SHP77 (cell line): ENCODE results near the gene RNF212B.
A peak's percentile ranks its signal among the peaks of the same experiment; 100 is the strongest.
"Not testable (repeated sequence)": the region's sequence is repeated elsewhere in the genome, so short reads cannot be mapped to it uniquely, and the experiment has no call there.

Source experiments
- DNase-seq, 2 experiments: peaks; one replicate each; lab custom pipeline; 2025; lab: John Stamatoyannopoulos, UW

The RNF212B gene

GRCh38 chr14:23237772-23238594 lies at the start of gene RNF212B:
TSS of gene RNF212B (plus strand) at chr14:23237936. CDS start at chr14:23240346, 2,410 bp downstream.
- DNase-seq: peak; percentile 91 to 94

GRCh38 chr14:23193432-23193831 lies 44.3 kb upstream of the RNF212B start:
- DNase-seq: no peak

GRCh38 chr14:23195552-23196101 lies 42.1 kb upstream of the RNF212B start:
- no peak for DNase-seq

- not testable (repeated sequence) for DNase-seq
Measured at GRCh38 chr14:23196487-23196886, 41.2 kb upstream of the RNF212B start.

DNA sequence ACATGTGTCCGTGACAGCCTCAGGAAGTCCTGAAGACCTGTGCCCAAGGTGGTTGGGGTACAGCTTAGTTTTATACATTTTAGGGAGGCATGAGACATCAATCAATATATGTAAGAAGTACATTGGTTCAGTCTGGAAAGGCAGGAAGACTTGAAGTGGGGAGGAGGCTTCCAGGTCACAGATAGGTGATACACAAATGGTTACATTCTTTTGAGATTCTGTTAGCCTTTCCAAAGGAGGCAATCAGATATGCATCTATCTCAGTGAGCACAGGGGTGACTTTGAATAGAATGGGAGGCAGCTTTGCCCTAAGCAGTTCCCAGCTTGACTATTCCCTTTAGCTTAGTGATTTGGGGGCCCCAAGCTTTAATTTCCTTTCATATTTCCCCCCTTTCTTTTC lies 38.6 kb upstream of the RNF212B start:
- DNase-seq: not testable (repeated sequence)

DNA sequence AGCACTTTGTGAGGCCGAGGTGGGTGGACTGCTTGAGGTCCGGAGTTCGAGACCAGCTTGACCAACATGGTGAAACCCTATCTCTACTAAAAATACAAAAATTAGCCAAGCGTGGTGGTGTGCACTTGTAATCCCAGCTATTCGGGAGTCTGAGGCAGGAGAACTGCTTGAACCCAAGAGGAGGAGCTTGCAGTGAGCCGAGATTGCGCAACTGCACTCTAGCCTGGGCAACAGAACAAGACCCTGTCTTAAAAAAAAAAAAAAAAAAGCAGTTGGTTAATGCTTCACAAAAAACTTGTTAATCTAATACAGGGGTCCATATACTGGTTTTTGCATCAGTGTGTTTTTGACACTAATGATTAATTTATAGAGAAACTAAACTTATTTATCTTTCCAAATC lies 35.7 kb upstream of the RNF212B start:
- DNase-seq: no peak

- no peak for DNase-seq
Measured at GRCh38 chr14:23206422-23207145, 31.2 kb upstream of the RNF212B start.

DNA sequence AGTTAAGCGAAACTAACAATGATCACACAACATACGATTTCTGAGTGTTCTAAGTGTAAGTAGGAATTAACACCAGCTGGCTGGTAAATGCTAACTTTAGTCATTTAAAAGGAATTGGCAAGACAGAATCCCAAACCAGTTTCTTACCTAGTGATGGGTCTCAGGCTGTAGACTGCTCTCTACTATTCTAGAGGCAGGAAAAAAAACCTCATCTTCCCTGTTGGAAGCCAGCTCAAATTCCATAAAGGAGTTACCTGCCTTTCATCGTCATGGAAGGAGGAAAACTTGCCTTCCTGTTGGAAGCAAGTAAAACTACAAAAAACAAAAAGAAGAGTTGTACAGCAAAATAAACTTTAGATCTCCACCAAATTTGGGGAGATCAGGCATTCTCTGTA lies 30.6 kb upstream of the RNF212B start:
- DNase-seq: no peak

DNA sequence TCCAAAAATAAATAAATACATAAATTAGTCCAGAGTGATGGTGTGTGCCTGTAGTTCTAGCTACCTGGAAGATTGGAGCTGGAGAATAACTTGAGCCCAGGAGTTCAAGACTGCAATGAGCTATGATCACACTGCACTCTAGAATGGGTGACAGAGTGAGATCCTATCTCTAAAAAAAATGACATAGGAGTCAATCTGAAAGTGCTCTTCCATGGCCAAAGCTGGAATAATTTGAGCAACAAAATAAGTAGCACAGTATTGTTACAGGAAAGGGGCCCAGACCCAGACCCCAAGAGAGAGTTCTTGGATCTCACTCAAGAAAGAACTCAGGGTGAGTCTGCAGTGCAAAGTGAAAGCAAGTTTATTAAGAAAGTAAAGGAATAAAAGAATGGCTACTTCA lies 29.4 kb upstream of the RNF212B start:
- DNase-seq: no peak

- DNase-seq: no peak
Measured at GRCh38 chr14:23209651-23210423, 27.9 kb upstream of the RNF212B start.

DNA sequence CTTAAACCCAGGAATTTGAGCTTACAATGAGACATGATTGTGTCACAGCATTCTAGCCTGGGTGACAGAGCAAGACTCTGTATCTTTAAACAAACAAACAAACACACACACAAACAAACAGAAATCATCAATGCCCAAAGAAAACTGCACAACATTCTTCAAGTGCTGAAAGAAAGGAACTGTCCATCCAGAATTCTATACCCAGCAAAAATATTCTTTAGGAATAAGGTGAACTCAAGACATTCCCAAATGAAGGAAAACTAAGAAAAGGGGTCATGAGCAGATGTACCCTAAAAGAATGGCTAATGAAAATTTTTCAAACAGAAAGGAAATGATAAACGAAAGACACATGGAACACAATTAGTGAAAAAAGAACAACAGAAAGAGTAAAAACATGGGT lies 22.3 kb upstream of the RNF212B start:
- no peak for DNase-seq

DNA sequence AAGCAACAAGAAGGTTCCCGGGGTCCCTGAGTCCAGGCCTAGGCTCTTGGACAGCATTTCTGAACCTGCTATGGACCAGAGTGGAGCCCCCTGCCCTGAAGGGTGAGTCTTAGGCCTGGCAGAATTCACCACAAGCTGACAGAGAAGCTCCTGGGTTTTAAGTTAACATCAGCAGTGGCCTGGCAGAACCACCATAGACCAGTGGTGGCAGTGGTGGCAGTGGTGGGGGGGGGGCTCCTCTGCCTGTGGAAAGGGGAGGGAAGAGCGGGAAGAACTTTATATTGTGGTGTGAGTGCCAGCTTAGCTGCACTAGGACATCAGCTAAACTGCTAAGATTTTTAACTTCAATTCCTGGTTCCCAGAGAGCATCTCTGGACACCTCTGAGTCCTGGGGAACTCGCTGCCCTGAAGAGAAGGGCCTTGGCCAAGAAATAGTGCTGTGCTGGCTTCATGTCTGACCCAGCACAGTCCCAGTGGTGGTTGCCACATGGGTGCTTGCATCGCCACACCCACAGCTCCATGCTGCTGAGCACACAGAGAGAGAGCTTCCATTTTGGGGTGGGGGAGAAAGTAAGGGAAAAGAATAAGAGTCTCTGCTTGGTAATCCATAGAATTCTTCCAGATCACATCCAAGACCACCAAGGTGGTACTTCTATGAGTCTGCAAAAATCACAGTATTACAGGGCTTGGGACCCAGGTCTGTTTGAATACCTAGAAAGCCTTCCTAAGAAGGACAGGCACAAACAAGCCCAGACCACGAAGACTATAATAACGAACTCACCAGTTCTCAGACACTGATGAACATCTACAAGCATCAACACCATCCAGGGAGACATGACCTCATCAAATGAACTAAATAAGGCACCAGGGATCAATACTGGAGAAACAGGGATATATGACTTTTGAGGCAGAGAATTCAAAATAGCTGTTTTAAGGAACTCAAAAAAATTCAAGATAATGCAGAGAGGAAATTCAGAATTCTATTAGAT lies 20.4 kb upstream of the RNF212B start:
- no peak for DNase-seq

GRCh38 chr14:23219075-23219474 lies 18.7 kb upstream of the RNF212B start:
- no peak for DNase-seq

DNA sequence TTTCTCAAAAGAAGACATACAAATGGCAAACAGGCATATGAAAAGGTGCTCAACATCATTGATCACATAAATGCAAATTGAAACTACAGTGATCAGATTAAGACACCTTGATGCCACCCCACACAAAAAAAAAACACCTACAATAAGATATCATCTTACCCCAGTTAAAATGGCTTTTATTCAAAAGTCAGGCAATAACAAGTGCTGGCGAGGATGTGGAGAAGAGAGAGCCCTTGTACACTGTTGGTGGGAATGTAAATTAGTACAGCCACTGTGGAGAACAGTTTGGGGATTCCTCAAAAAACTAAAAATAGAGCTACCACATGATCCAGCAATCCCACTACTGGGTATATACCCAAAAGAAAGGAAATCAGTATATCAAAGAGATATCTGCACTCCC lies 12.8 kb upstream of the RNF212B start:
- not testable (repeated sequence) for DNase-seq

DNA sequence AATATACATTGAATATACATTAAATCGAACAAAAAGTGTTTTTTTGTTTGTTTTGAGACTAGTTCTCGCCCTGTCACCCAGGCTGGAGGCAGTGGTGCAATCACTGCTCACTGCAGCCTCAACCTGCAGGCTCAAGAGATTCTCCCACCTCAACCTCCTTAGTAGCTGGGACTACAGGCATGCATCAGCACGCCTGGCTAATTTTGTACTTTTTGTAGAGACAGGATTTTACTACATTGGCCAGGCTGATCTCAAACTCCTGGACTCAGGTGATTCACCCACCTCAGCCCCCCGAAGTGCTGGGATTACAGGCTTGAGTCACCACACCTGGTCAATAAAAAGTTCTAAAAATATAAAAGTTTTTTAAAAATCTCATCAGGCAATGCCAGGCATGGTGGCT lies 10.2 kb upstream of the RNF212B start:
- no peak for DNase-seq

DNA sequence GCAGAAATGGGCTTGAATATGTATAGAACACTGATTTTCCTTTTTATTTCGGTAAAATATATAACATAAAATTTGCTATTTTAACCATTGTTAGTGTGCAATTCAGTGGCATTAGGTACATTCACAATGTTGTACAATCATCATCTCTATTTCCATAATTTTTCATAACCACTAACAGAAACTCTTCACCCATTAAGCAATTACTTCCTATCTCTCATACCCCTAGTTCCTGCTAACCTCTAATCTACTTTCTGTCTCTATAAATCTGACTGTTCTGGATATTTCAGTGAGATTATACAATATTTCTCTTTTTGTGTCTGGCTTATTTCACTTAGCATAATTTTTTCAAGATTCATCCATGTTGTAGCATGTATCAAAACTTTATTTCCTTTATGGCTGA lies 8.9 kb upstream of the RNF212B start:
- no peak for DNase-seq

DNA sequence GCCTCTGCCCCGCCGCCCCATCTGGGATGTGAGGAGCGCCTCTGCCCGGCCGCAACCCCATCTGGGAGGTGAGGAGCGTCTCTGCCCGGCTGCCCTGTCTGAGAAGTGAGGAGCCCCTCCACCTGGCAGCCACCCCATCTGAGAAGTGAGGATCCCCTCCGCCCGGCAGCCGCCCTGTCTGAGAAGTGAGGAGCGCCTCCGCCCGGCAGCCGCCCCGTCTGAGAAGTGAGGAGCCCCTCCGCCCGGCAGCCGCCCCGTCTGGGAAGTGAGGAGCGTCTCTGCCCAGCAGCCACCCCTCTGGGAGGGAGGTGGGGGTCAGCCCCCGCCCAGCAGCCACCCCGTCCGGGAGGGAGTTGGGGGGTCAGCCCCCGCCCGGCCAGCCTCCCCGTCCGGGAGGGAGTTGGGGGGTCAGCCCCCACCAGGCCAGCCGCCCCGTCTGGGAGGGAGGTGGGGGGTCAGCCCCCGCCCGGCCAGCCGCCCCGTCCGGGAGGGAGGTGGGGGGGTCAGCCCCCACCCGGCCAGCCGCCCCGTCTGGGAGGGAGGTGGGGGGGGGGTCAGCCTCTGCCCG lies 5.4 kb upstream of the RNF212B start:
- DNase-seq: not testable (repeated sequence)

GRCh38 chr14:23240661-23241060 lies 2.9 kb downstream of the RNF212B start:
- no peak for DNase-seq

- not testable (repeated sequence) for DNase-seq
Measured at GRCh38 chr14:23241061-23241715, 3.5 kb downstream of the RNF212B start.

GRCh38 chr14:23242076-23242475 lies 4.3 kb downstream of the RNF212B start:
- no peak for DNase-seq
